ENCODE measurements around the gene KEAP1. TPM values are rescaled to one million over a fixed set of nuclear protein-coding genes. Genes with fewer than 3 reads are reported as not detected.
A peak's percentile ranks its signal among the peaks of the same experiment; 100 is the strongest.

Gene KEAP1
- total and polyA plus RNA-seq, 8 donors, result 25.2 to 48.6 (median 33.0) TPM

DNA sequence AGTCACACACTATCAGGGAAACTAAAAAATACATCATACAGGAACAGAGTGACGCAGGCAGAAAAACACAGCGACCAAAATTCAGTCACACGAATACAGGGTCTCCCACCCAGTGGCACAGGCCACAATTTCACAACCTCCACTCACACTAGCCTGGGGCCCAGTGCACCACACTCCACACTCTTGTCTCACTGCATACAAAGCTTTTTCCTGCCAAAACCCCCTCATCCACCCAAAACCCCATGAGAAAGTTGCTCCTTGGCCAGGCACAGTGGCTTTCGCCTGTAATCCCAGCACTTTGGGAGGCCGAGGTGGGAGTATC is 12.9 kb upstream of the KEAP1 start:
- H3K27ac ChIP-seq, result no peak overlapping the region
- H3K4me1 ChIP-seq, result peaks cover 6 to 19% (median 7%) of the 10 kb centered on the region in 3 donors
- FAIRE-seq, result no peak
- 57 to 76% methylated on average over 5 of the region's 5 CpGs for WGBS, 2 donors
- no peak for TF ChIP-seq CTCF (IDR thresholded peaks at IDR 0.05)
- H3K9me3 ChIP-seq, result no peaks in the 10 kb centered on the region
- H3K4me3 ChIP-seq, result no peak overlapping the region
- no peak for DNase-seq
- no peaks in the 10 kb centered on the region for H3K36me3 ChIP-seq
- H3K27me3 ChIP-seq, result no peaks in the 10 kb centered on the region
- intact Hi-C loops (cut with DNase I), result no loop called here
- ATAC-seq, result no peak

- H3K4me1 ChIP-seq, result peaks cover 6 to 19% (median 7%) of the 10 kb centered on the region in 3 donors
- no peak for FAIRE-seq
- intact Hi-C loops (cut with DNase I), result no loop called here
- ATAC-seq, result no peak
- H3K27ac ChIP-seq, result no peak overlapping the region
- no peaks in the 10 kb centered on the region for H3K27me3 ChIP-seq
- peak in 1 of 6 donors; percentile 57 for DNase-seq
- TF ChIP-seq CTCF (IDR thresholded peaks at IDR 0.05), result no peak
- no peaks in the 10 kb centered on the region for H3K36me3 ChIP-seq
- H3K4me3 ChIP-seq, result no peak overlapping the region
- WGBS, 2 donors, result 55 to 65% methylated on average over 104 to 107 of the region's 107 CpGs
- H3K9me3 ChIP-seq, result no peaks in the 10 kb centered on the region
Observed at GRCh38 chr19:10514211-10515145, 11.3 kb upstream of the KEAP1 start.

GRCh38 chr19:10513223-10513622 is 10.1 kb upstream of the KEAP1 start:
- Histone ChIP-seq H3K36me3 (no peaks in the 10 kb centered on the region), H3K4me1 (peaks cover 0 to 11% (median 0%) of the 10 kb centered on the region in 3 donors), H3K27me3 (no peaks in the 10 kb centered on the region), H3K27ac (no peak overlapping the region), H3K9me3 (no peaks in the 10 kb centered on the region), H3K4me3 (no peak overlapping the region)
- no peak for ATAC-seq
- no peak for FAIRE-seq
- no peak for DNase-seq
- intact Hi-C loops (cut with DNase I), result no loop called here
- no peak for TF ChIP-seq CTCF (IDR thresholded peaks at IDR 0.05)
- 85 to 92% methylated on average over 7 of the region's 7 CpGs for WGBS, 2 donors

DNA sequence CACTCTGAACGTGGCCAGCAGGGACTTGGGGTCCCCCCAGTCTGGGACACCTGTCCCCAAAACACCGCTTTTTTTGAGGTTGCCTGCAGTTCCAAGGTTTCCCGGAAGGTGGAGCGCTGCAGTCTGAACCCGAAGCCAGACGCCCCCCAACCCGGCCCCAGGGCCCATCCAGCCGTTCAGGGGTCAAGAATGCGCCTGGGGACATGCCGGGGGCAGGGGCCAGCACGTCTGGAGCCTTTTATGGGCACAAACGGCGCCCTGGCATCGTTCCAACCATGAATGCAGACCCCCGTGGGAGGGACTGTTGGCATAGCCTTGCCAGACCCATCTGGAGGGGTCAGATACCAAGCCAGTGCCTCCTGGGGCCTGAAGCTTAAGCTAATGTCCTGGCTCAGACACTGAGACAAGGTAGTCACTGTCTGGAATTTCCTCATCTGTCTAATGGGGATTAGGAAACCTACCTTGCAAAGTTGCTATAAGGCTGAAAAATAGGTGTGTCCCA is 7.2 kb upstream of the KEAP1 start:
- Histone ChIP-seq H3K36me3 (no peaks in the 10 kb centered on the region), H3K27ac (no peak overlapping the region), H3K4me3 (no peak overlapping the region), H3K4me1 (no peaks in the 10 kb centered on the region), H3K27me3 (no peaks in the 10 kb centered on the region), H3K9me3 (no peaks in the 10 kb centered on the region)
- ATAC-seq, result peak in 1 of 4 donors; percentile 34
- DNase-seq, result peak in 3 of 6 donors; percentile 53 to 68 (median 61)
- no peak for FAIRE-seq
- intact Hi-C loops (cut with DNase I), result no loop called here
- peak in 3 of 4 donors; percentile 27 to 47 (median 38) for TF ChIP-seq CTCF (IDR thresholded peaks at IDR 0.05)
- 17 to 19% methylated on average over 15 of the region's 15 CpGs for WGBS, 2 donors

- Histone ChIP-seq H3K27me3 (no peaks in the 10 kb centered on the region), H3K36me3 (no peaks in the 10 kb centered on the region), H3K4me1 (no peaks in the 10 kb centered on the region), H3K4me3 (no peak overlapping the region), H3K9me3 (no peaks in the 10 kb centered on the region), H3K27ac (no peak overlapping the region)
- ATAC-seq (no peak), FAIRE-seq (no peak), DNase-seq (no peak)
- 88 to 90% methylated on average over 3 of the region's 3 CpGs for WGBS, 2 donors
- intact Hi-C loops (cut with DNase I), result no loop called here
- no peak for TF ChIP-seq CTCF (IDR thresholded peaks at IDR 0.05)
Observed at GRCh38 chr19:10508707-10509106, 5.6 kb upstream of the KEAP1 start.

All from pancreas (tissue), 10 donors.